Measurements from ENCODE around the gene TBC1D22A. TPM values are rescaled to one million over a fixed set of nuclear protein-coding genes. Genes with fewer than 3 reads are reported as not detected.

The TBC1D22A gene
- total RNA-seq, 2 donors from 2014 or later = 11.5 to 15.4 TPM

DNA sequence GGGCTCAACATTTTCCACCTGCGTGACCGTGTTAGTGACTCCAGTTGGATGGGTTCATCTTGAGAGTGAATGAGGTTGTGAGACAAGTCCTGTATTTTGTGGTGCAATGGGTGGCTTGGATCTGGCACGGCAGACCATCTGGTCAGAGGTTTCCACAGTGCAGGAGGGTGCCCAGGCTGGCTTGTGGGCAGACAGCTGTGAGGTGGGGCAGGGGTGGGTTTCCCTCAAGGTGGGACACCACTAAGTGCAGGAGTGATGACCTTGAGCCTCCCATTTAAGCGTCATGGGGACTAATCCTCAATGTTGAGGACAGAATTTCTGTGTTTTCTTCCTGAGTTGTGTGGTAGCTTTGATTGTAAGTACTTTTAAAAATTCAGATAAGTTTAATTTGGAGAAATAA, 220.6 kb downstream of the TBC1D22A start:
- TF ChIP-seq, protein P1, sequence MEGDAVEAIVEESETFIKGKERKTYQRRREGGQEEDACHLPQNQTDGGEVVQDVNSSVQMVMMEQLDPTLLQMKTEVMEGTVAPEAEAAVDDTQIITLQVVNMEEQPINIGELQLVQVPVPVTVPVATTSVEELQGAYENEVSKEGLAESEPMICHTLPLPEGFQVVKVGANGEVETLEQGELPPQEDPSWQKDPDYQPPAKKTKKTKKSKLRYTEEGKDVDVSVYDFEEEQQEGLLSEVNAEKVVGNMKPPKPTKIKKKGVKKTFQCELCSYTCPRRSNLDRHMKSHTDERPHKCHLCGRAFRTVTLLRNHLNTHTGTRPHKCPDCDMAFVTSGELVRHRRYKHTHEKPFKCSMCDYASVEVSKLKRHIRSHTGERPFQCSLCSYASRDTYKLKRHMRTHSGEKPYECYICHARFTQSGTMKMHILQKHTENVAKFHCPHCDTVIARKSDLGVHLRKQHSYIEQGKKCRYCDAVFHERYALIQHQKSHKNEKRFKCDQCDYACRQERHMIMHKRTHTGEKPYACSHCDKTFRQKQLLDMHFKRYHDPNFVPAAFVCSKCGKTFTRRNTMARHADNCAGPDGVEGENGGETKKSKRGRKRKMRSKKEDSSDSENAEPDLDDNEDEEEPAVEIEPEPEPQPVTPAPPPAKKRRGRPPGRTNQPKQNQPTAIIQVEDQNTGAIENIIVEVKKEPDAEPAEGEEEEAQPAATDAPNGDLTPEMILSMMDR (IDR thresholded peaks at IDR 0.05) = no peak
- no peaks in the 10 kb centered on the region for H3K36me3 ChIP-seq
- no peaks in the 10 kb centered on the region for H3K27me3 ChIP-seq
- no peaks in the 10 kb centered on the region for H3K4me1 ChIP-seq
- no peak overlapping the region for H3K4me3 ChIP-seq
- H3K9me3 ChIP-seq = no peaks in the 10 kb centered on the region
- H3K27ac ChIP-seq = no peak overlapping the region
- DNase-seq (ENCODE audit: low spot score) = no peak

DNA sequence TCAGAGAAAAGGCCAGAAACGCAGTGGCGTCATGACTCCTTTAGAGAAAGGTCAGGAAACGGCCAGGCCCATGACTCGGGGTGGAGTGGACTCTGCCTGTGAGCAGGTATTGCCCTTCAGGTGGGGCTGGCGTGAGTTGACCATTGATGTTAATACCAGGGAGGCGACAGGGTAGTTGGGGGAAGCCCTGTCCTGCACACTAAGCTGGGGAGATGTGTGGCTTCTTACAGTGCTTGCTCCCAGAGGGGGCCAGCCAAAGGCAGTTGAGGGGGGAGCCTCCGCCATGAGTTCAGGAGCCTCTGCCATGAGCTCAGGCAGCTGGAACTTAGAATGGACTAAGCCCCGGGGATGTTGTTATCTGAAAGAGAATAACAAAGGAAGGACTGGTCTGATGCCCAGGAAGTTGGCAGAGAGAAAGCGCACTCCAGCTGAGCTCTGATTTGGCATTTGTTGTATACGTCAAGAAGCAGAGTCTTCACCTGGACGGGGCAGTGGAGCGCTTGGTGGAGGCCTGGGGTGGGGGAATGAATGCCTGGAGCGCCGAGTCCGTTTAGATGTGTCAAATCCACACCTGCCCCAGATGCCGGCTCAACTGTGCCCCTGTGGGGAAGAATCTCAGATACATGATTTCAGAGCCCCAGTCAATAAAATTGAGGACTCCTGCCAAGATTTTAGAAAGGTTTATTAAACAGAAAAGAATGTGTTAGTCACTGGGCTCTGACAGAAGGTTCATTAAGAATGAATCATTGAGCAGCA, 222.5 kb downstream of the TBC1D22A start:
- no peak overlapping the region for H3K27ac ChIP-seq
- TF ChIP-seq, protein P1 (IDR thresholded peaks at IDR 0.05) = no peak
- no peaks in the 10 kb centered on the region for H3K36me3 ChIP-seq
- DNase-seq (ENCODE audit: low spot score) = no peak
- no peaks in the 10 kb centered on the region for H3K9me3 ChIP-seq
- H3K4me1 ChIP-seq = no peaks in the 10 kb centered on the region
- no peaks in the 10 kb centered on the region for H3K27me3 ChIP-seq
- H3K4me3 ChIP-seq = no peak overlapping the region

DNA sequence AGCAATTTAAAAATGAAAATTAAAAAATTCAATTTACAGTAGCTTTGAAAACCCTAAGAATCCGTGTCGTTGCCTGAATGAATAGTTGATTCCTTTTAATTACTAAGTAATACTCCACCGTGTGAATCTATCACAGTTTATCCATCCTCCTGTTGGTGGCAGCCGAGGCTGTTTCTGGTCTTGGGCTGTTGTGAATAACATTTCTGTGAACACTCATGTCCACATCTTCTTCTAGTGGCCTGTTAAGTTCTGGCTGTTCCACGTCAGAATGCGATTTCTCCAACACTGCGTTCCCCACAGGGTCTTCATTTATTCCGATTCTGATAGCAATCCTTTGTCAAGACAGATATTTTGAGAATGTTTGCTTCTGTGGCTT, 223.0 kb downstream of the TBC1D22A start:
- no peak overlapping the region for H3K4me3 ChIP-seq
- H3K36me3 ChIP-seq = no peaks in the 10 kb centered on the region
- H3K4me1 ChIP-seq = no peaks in the 10 kb centered on the region
- H3K27ac ChIP-seq = no peak overlapping the region
- no peak for DNase-seq (ENCODE audit: low spot score)
- no peaks in the 10 kb centered on the region for H3K27me3 ChIP-seq
- TF ChIP-seq, protein P1 (IDR thresholded peaks at IDR 0.05) = no peak
- no peaks in the 10 kb centered on the region for H3K9me3 ChIP-seq

DNA sequence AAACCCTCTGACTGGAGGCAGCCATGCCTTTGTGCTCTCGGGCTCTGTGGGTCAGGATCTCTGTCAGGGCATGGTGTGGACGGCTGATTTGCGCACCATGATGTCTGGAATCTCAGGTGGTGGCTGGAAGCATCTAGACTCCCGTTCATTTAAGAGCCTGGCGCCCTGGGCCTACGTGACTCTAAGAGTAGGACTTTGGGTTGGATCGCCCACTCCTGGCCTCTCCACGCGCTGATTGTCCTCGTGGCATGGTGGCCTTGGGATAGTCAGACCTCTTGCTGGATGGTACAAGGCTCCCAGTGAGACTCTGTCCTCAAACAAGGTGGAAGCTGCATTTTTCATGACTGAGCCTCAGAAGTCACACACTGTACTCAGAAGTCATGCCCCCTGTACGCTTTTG, 224.3 kb downstream of the TBC1D22A start:
- TF ChIP-seq, protein P1 (IDR thresholded peaks at IDR 0.05) = no peak
- Histone ChIP-seq H3K9me3 (no peaks in the 10 kb centered on the region), H3K4me3 (no peak overlapping the region), H3K4me1 (no peaks in the 10 kb centered on the region), H3K36me3 (no peaks in the 10 kb centered on the region), H3K27me3 (no peaks in the 10 kb centered on the region), H3K27ac (no peak overlapping the region)
- no peak for DNase-seq (ENCODE audit: low spot score)

DNA sequence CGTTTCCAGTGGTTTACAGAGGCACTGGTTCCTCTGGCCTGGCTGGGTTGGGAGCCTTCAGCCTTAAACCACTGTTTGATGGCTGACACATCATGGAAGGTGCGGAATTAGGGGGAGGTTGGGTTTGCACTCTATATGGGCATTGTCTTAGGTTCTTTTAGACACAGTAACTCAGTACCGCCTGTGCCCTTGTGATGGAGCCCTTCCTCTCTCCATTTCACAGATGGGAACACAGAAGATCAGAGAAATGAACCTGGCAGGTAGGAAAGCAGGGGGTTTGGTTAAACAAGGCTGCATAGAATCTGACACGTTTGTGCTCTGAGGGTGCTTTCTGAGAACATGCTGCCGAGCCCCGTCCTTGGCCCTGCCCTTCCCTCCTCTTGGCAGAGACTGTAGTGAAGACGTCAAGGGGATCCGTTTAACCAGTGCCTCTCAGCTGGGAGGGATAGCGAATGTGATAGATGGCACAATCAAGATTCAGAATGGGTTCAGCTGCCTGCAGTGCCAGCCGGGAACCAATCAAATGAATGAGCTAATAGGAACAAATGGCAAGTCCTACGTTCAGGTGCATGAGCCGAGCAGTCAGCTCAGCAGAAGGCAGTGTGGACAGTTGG, 228.6 kb downstream of the TBC1D22A start:
- Histone ChIP-seq H3K27me3 (no peaks in the 10 kb centered on the region), H3K36me3 (no peaks in the 10 kb centered on the region), H3K27ac (no peak overlapping the region), H3K9me3 (no peaks in the 10 kb centered on the region), H3K4me1 (no peaks in the 10 kb centered on the region), H3K4me3 (no peak overlapping the region)
- DNase-seq (ENCODE audit: low spot score) = no peak
- TF ChIP-seq, protein P1 (IDR thresholded peaks at IDR 0.05) = no peak

Measured in right atrium auricular region (tissue), 2 donors.